Nucleus accumbens (tissue), 56 donors: ENCODE data around the gene LTB4R.

Experiments used
- DNase-seq, 56 donors: peaks; one replicate each; lab custom pipeline; 2025; lab: John Stamatoyannopoulos, UW

The LTB4R gene

DNA sequence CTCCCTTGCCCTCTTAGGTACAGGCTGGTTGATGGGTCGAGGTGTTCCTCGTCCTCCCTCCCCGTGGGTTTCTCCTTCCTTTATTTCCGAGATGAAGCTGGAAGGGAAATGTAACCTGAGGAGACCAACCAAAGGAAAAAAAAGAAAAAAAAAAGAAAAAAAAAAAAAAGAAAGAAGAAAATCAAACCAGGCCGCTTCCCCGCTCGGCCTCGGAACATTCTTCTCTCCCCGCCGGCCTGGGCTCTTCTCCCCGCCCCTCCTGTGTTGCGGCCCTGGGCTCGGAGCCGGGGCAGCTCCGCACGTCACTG lies 55.1 kb downstream of the LTB4R start:
- DNase-seq, result no peak

DNA sequence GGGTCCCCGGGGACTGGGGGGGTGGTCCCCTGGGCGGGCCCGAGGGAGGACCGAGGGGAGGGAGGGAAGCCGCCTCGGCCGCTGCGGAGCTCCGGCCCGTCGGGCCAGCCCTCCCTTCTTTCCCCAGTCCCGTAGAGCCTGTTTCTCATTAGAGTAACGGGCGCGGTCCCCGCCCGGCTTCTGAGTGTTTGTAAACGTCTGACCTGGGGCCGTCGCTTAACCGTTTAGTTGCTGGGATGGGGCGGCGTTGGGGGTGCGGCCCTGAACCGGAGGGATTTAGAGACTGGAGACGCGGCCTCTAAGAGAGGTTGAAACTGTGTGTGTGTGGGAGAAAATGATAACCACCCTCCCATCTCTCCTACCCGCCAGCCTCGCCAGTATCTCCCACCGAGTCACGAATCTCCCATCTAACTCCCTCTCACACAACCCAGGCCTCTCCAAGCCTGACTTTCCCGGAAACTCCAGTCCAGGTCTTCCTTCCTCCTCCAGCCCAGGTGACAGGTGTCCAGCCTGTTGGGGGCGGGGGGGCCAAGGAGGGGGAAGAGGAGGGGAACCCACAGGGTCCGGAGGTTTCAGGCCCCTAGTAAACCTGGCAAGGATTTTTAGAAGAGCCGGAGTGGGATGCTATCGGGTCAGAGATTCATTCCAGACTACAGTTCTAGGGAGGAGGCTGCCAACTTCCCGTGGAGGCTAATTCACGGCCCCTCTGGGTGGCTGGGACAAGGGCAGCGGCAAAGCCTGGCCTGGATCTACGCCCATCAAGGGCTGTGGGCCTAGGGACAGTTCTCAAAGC lies 55.6 kb downstream of the LTB4R start:
- peak in 38 of 56 donors; percentile 9 to 70 (median 33) for DNase-seq
